Measurements from ENCODE around the gene SCT. TPM values are rescaled to one million over a fixed set of nuclear protein-coding genes. Genes with fewer than 3 reads are reported as not detected.
A peak's percentile ranks its signal among the peaks of the same experiment; 100 is the strongest.

SCT gene
- total RNA-seq, 1 donor from 2014 or later = not detected

DNA sequence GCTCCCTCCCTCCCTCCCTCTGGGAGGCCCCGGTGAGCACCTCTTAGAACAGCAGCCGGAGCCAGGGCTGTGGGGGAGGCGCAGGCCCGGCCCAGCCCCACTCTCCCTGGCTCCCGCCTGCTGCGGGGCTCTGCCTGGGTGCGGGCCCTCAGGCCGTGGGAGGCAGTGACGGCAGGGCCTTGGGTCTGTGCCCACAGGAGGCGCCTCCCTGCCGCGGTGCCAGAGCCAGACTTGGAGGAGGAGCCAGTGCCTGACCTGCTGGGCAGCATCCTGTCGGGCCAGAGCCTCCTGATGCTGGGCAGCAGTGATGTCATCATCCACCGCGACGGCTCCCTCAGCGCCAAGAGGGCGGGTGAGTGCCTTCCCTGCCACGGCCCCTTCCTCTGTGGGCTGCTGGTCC, 20.7 kb downstream of the SCT start:
- Histone ChIP-seq H3K36me3 (peaks cover 0 to 96% of the 10 kb centered on the region in 2 donors), H3K27ac (peak overlapping the region; percentile 4), H3K27me3 (no peaks in the 10 kb centered on the region), H3K9me3 (no peaks in the 10 kb centered on the region), H3K4me3 (no peak overlapping the region), H3K4me1 (no peaks in the 10 kb centered on the region)
- intact Hi-C loops (cut with DNase I) = no loop called here
- DNase-seq (ENCODE audit: extremely low spot score in 2 of 2) = no peak
- TF ChIP-seq POLR2A (IDR thresholded peaks at IDR 0.05) (no peak), POLR2AphosphoS5 (IDR thresholded peaks at IDR 0.05; ENCODE audit: insufficient read depth in 1 of 2, low read depth in 1 of 2) (peak; percentile 66 to 71)
- TF ChIP-seq, protein P1, sequence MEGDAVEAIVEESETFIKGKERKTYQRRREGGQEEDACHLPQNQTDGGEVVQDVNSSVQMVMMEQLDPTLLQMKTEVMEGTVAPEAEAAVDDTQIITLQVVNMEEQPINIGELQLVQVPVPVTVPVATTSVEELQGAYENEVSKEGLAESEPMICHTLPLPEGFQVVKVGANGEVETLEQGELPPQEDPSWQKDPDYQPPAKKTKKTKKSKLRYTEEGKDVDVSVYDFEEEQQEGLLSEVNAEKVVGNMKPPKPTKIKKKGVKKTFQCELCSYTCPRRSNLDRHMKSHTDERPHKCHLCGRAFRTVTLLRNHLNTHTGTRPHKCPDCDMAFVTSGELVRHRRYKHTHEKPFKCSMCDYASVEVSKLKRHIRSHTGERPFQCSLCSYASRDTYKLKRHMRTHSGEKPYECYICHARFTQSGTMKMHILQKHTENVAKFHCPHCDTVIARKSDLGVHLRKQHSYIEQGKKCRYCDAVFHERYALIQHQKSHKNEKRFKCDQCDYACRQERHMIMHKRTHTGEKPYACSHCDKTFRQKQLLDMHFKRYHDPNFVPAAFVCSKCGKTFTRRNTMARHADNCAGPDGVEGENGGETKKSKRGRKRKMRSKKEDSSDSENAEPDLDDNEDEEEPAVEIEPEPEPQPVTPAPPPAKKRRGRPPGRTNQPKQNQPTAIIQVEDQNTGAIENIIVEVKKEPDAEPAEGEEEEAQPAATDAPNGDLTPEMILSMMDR (IDR thresholded peaks at IDR 0.05) = no peak

DNA sequence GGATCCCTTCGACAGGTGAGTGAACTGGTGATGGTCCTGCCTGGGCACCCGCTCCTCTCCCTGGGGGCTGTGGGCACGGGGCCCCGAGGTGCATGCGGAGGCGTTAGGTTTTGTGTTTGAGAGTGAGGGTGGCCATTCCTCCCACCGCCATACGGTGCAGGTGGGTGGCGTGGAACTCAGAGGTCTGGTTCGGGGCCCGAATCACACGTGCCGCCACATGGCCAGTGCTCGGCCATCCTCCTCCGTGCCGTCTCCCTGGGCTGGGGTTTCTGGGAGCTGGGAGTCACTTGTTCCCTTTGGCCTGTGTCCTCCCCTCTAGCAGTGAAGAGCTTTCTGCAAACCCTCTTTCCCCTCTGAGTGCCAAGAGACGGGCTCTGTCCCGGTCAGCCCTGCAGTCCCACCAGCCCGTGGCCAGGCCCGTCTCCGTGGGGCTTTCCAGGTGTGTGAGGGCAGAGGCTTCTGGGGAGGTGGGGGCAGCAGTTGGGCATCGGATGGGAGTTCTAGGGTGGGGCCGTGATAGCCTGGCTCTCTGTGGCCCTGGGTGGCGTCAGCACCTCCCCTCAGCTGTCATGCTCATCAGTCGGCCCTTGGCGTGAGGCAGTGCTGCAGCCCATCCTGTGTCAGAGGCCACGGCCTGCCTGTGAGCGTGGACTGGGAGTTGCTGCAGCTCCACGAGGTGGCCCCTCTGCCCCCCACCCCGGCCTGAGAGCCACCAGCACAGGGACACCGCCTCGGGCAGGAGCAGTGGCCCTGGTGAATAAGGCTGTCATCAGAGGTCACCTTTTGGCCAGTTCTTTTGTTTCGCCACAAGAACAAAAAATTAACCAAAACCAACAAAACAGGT, 21.5 kb downstream of the SCT start:
- TF ChIP-seq, protein P1 (IDR thresholded peaks at IDR 0.05) = no peak
- no peak for TF ChIP-seq POLR2AphosphoS5 (IDR thresholded peaks at IDR 0.05; ENCODE audit: insufficient read depth in 1 of 2, low read depth in 1 of 2)
- no peak for TF ChIP-seq POLR2A (IDR thresholded peaks at IDR 0.05)
- Histone ChIP-seq H3K27me3 (no peaks in the 10 kb centered on the region), H3K9me3 (no peaks in the 10 kb centered on the region), H3K4me3 (no peak overlapping the region), H3K36me3 (peaks cover 0 to 92% of the 10 kb centered on the region in 2 donors), H3K4me1 (no peaks in the 10 kb centered on the region), H3K27ac (peak overlapping the region; percentile 4)
- no peak for DNase-seq (ENCODE audit: extremely low spot score in 2 of 2)
- intact Hi-C loops (cut with DNase I) = no loop called here

GRCh38 chr11:603154-603553, 23.8 kb downstream of the SCT start:
- H3K36me3 ChIP-seq = peaks cover 0 to 92% of the 10 kb centered on the region in 2 donors
- no peak for DNase-seq (ENCODE audit: extremely low spot score in 2 of 2)
- no peaks in the 10 kb centered on the region for H3K27me3 ChIP-seq
- no peaks in the 10 kb centered on the region for H3K4me1 ChIP-seq
- no peak overlapping the region for H3K4me3 ChIP-seq
- intact Hi-C loops (cut with DNase I) = no loop called here
- TF ChIP-seq, protein P1 (IDR thresholded peaks at IDR 0.05) = no peak
- no peak for TF ChIP-seq POLR2A (IDR thresholded peaks at IDR 0.05)
- TF ChIP-seq POLR2AphosphoS5 (IDR thresholded peaks at IDR 0.05; ENCODE audit: insufficient read depth in 1 of 2, low read depth in 1 of 2) = no peak
- H3K9me3 ChIP-seq = no peaks in the 10 kb centered on the region
- H3K27ac ChIP-seq = no peak overlapping the region

- intact Hi-C loops (cut with DNase I) = loop anchor here (1.0 kb wide), 1 partner anchor 41 kb away; no protein-coding TSS in a partner anchor
- peaks cover 0 to 92% of the 10 kb centered on the region in 2 donors for H3K36me3 ChIP-seq
- no peaks in the 10 kb centered on the region for H3K9me3 ChIP-seq
- no peaks in the 10 kb centered on the region for H3K4me1 ChIP-seq
- H3K4me3 ChIP-seq = no peak overlapping the region
- TF ChIP-seq, protein P1 (IDR thresholded peaks at IDR 0.05) = no peak
- TF ChIP-seq POLR2A (IDR thresholded peaks at IDR 0.05) = no peak
- TF ChIP-seq POLR2AphosphoS5 (IDR thresholded peaks at IDR 0.05; ENCODE audit: insufficient read depth in 1 of 2, low read depth in 1 of 2) = no peak
- H3K27me3 ChIP-seq = no peaks in the 10 kb centered on the region
- no peak overlapping the region for H3K27ac ChIP-seq
- DNase-seq (ENCODE audit: extremely low spot score in 2 of 2) = no peak
These were observed 25.3 kb downstream of the SCT start for GRCh38 chr11:601573-602245.
